22Rv1 (cell line): ENCODE measurements around the gene NSD1.

Experiments used
- H3K27ac ChIP-seq: fragments of 450-650 bp; 2 replicates; pipeline ENCODE4 v1.5.1; 2017
- CTCF ChIP-seq: fragments of 450-650 bp; IDR thresholded peaks from 2 replicates; pipeline ENCODE4 v1.5.1; 2017; ENCODE audit warnings: mild to moderate bottlenecking
- ZFX ChIP-seq: fragments of 450-650 bp; IDR thresholded peaks from 2 replicates; pipeline ENCODE4 v1.6.1; 2017; ENCODE audit warnings: antibody characterized with exemption, borderline replicate concordance

The NSD1 gene

GRCh38 chr5:177316005-177316404 is 182.4 kb downstream of the NSD1 start:
- TF ChIP-seq CTCF = no peak
- no peak for TF ChIP-seq ZFX
- H3K27ac ChIP-seq = no peak overlapping the region

GRCh38 chr5:177317959-177318377 is 184.4 kb downstream of the NSD1 start:
- H3K27ac ChIP-seq = no peak overlapping the region
- TF ChIP-seq ZFX = no peak
- TF ChIP-seq CTCF = peak; percentile 97

GRCh38 chr5:177319913-177320588 is 186.5 kb downstream of the NSD1 start:
- TF ChIP-seq ZFX (no peak), CTCF (no peak)
- no peak overlapping the region for H3K27ac ChIP-seq

- H3K27ac ChIP-seq = no peak overlapping the region
- no peak for TF ChIP-seq CTCF
- no peak for TF ChIP-seq ZFX
These were observed 187.3 kb downstream of the NSD1 start for GRCh38 chr5:177320879-177321278.

GRCh38 chr5:177325868-177326381 is 192.4 kb downstream of the NSD1 start:
- TF ChIP-seq CTCF (no peak), ZFX (no peak)
- H3K27ac ChIP-seq = no peak overlapping the region

GRCh38 chr5:177327539-177328522 is 194.3 kb downstream of the NSD1 start:
- no peak overlapping the region for H3K27ac ChIP-seq
- TF ChIP-seq ZFX (no peak), CTCF (no peak)
